Natural killer cell treated with Interleukin-12 subunit alpha and Interleukin-12 subunit beta and Interleukin-15 and Interleukin-18, amount 100 ng/mL, for 72 hours (primary cell): ENCODE measurements around the gene FAM3D. TPM values are rescaled to one million over a fixed set of nuclear protein-coding genes. Genes with fewer than 3 reads are reported as not detected.
A peak's percentile ranks its signal among the peaks of the same experiment; 100 is the strongest.

Experiments used
- ATAC-seq, 2 donors: fragments of 150-1000 bp; cut with Tn5 transposase in 1 of 2; sonication (Bioruptor Pico), chemical (Tn5 transposase) in 1 of 2; 2 replicates each; pipeline ENCODE4 v1.10.0; 2021
- DNase-seq: peaks from one replicate; pipeline ENCODE4 v3.0.0; 2022; ENCODE audit warnings: low spot score
- H3K27ac Mint-ChIP-seq, 2 donors: 1 replicate in 1 of 2; 2 replicates in 1 of 2; pipeline ENCODE4 v1.8.0; 2022; ENCODE audit warnings: mixed read lengths in 2 of 2, mild to moderate bottlenecking in 1 of 2, moderate library complexity in 1 of 2
- H3K27me3 Mint-ChIP-seq, 2 donors: 1 replicate in 1 of 2; 2 replicates in 1 of 2; pipeline ENCODE4 v1.8.0; 2022; ENCODE audit warnings: mixed read lengths in 2 of 2
- H3K36me3 Mint-ChIP-seq: one replicate; pipeline ENCODE4 v1.8.0; 2022; ENCODE audit warnings: mixed read lengths
- H3K4me1 Mint-ChIP-seq, 2 donors: 1 replicate in 1 of 2; 2 replicates in 1 of 2; pipeline ENCODE4 v1.8.0; 2022; ENCODE audit warnings: low read depth in 2 of 2, mixed read lengths in 2 of 2, mild to moderate bottlenecking in 1 of 2
- H3K4me3 Mint-ChIP-seq: one replicate; pipeline ENCODE4 v1.8.0; 2022; ENCODE audit warnings: mixed read lengths
- H3K9me3 Mint-ChIP-seq: 2 replicates; pipeline ENCODE4 v1.8.0; 2022; ENCODE audit warnings: mixed read lengths
- total RNA-seq, 2 donors: library from RNA; stranded (reverse); gene quantifications; one replicate each; pipeline ENCODE4 v1.2.3, GENCODE V29; 2022

The FAM3D gene
- total RNA-seq, 2 donors from 2014 or later: not detected

- H3K27ac Mint-ChIP-seq: no peak overlapping the region
- H3K9me3 Mint-ChIP-seq: no peaks in the 10 kb centered on the region
- H3K4me3 Mint-ChIP-seq: no peak overlapping the region
Measured at GRCh38 chr3:58604031-58604430, 62.5 kb downstream of the FAM3D start.

GRCh38 chr3:58603606-58604005 is 63.0 kb downstream of the FAM3D start:
- no peak overlapping the region for H3K4me3 Mint-ChIP-seq
- H3K27me3 Mint-ChIP-seq: peaks cover 25 to 41% of the 10 kb centered on the region in 2 donors
- no peak overlapping the region for H3K27ac Mint-ChIP-seq
- no peaks in the 10 kb centered on the region for H3K9me3 Mint-ChIP-seq
- ATAC-seq: no peak
- no peaks in the 10 kb centered on the region for H3K36me3 Mint-ChIP-seq
- no peak for DNase-seq
- peaks cover 3 to 7% of the 10 kb centered on the region in 2 donors for H3K4me1 Mint-ChIP-seq

More at GRCh38 chr3:58604031-58604430, 62.5 kb downstream of the FAM3D start:
- DNase-seq: no peak
- Mint-ChIP-seq H3K27me3 (peaks cover 25 to 41% of the 10 kb centered on the region in 2 donors), H3K36me3 (no peaks in the 10 kb centered on the region), H3K4me1 (peaks cover 3 to 7% of the 10 kb centered on the region in 2 donors)
- no peak for ATAC-seq

GRCh38 chr3:58597770-58598310 is 68.7 kb downstream of the FAM3D start:
- Mint-ChIP-seq H3K36me3 (no peaks in the 10 kb centered on the region), H3K4me1 (no peaks in the 10 kb centered on the region), H3K27ac (no peak overlapping the region), H3K9me3 (no peaks in the 10 kb centered on the region), H3K4me3 (no peak overlapping the region), H3K27me3 (peaks cover 15% of the 10 kb centered on the region in 2 donors)
- ATAC-seq (no peak), DNase-seq (no peak)

DNA sequence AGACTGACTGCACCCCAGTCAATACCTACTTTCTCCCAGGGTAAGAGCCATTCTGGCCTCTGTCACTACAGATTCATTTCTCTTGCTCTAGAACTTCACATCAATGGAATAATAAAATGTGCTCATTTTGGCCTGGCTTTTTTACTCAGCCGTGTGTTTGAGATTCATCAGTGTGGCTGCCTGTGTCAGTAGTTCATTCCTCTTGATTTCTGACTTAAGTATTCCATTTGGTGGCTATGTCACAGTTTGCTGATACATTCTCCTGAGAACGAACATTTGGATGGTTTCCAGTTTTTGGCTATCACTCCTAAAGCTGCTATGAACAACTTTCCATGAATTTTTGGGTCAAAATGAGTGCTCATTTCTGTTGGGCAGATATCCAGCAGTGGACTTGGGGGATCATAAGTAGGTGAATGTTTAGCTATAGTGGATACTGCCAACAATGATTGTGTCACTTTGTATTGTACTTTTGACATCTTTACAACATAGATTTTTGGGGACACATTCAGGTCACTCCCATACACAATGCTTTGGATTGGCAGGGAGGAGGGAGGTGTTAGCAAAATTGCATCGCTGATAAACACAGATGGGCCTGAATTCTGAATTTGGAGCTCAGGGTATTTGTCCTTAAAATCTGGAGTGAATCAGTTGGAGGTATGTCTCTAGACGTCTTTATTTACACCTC is 69.6 kb downstream of the FAM3D start:
- H3K27me3 Mint-ChIP-seq: peaks cover 11 to 12% of the 10 kb centered on the region in 2 donors
- ATAC-seq (no peak), DNase-seq (no peak)
- H3K36me3 Mint-ChIP-seq: no peaks in the 10 kb centered on the region
- H3K4me3 Mint-ChIP-seq: no peak overlapping the region
- H3K4me1 Mint-ChIP-seq: no peaks in the 10 kb centered on the region
- H3K9me3 Mint-ChIP-seq: no peaks in the 10 kb centered on the region
- no peak overlapping the region for H3K27ac Mint-ChIP-seq

DNA sequence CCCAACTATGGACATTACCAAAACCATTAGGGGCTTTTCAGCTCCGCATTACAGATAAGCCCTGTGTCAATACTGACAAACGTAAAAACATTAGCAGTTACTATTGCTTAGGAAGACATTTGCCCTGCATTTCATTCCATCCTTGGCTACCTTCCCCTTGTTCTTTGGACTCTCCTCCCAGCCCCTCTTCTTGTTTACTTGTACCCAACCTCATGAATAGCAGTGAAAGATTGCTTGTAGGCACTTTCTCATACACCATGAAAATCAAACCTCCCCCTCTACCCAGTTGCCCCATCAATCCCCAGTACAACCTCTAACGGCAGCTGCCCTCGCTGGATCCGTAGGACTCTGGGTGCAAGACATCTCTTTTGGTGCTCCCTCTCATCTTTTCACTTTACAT is 72.5 kb downstream of the FAM3D start:
- Mint-ChIP-seq H3K4me1 (no peaks in the 10 kb centered on the region), H3K4me3 (no peak overlapping the region), H3K27ac (no peak overlapping the region), H3K27me3 (peaks cover 13 to 16% of the 10 kb centered on the region in 2 donors), H3K9me3 (no peaks in the 10 kb centered on the region), H3K36me3 (no peaks in the 10 kb centered on the region)
- ATAC-seq (no peak), DNase-seq (no peak)

DNA sequence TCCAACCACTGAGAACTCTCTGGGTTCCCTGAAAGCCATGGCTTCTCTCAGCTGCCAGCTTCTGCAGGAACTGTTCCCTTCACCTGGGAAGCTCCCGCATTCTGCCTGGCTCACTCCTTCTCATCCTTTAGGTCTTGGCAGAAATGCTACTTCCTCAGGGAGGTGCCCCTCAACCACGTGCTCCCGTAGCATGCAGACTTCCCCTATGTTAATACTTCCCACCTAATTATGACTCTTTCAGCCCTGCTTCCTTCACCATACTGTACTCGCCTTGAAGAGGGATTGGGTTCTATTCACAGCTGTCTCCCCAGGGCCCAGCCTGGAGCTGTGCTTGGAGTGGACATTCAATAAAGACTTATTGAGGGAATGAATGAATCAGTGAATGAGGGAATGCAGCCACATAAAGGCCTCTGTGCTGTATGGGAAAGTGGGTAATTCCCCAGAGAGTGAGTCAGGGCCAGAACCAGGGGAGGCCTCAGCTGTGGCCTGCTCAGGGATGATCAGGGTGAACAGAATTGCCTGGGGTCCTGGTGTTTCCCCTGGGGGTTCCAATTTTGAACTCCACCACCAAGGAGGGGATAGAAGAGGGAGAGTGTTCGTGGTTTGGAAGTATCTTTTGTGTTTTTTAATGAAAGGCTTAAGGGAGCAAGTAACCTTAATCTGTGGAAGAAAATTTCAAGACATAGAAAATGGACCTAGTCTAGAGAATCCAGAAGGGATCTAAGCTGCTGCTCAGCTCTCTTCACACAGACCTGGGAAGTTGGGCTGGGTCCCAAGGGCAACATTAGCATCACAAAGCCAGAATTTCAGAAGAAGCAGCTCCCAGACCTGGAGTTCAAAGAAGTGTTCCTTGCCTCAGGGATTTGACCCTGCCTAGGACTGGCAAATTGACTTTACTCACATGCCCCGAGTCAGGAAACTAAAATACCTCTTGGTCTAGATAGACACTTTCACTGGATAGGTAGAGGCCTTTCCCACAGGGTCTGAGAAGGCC is 74.8 kb downstream of the FAM3D start:
- no peak overlapping the region for H3K27ac Mint-ChIP-seq
- H3K36me3 Mint-ChIP-seq: no peaks in the 10 kb centered on the region
- peaks cover 26 to 30% of the 10 kb centered on the region in 2 donors for H3K27me3 Mint-ChIP-seq
- no peak for DNase-seq
- H3K4me1 Mint-ChIP-seq: no peaks in the 10 kb centered on the region
- H3K4me3 Mint-ChIP-seq: no peak overlapping the region
- H3K9me3 Mint-ChIP-seq: no peaks in the 10 kb centered on the region
- ATAC-seq: no peak

GRCh38 chr3:58588030-58588614 is 78.5 kb downstream of the FAM3D start:
- H3K27ac Mint-ChIP-seq: no peak overlapping the region
- peaks cover 51 to 55% of the 10 kb centered on the region in 2 donors for H3K27me3 Mint-ChIP-seq
- H3K4me3 Mint-ChIP-seq: no peak overlapping the region
- no peaks in the 10 kb centered on the region for H3K9me3 Mint-ChIP-seq
- DNase-seq (no peak), ATAC-seq (no peak)
- peaks cover 6% of the 10 kb centered on the region for H3K36me3 Mint-ChIP-seq
- H3K4me1 Mint-ChIP-seq: peaks cover 23 to 24% of the 10 kb centered on the region in 2 donors

- no peak overlapping the region for H3K4me3 Mint-ChIP-seq
- H3K4me1 Mint-ChIP-seq: peaks cover 23 to 24% of the 10 kb centered on the region in 2 donors
- ATAC-seq (no peak), DNase-seq (no peak)
- H3K36me3 Mint-ChIP-seq: peaks cover 6% of the 10 kb centered on the region
- peaks cover 51 to 55% of the 10 kb centered on the region in 2 donors for H3K27me3 Mint-ChIP-seq
- no peak overlapping the region for H3K27ac Mint-ChIP-seq
- no peaks in the 10 kb centered on the region for H3K9me3 Mint-ChIP-seq
Measured at GRCh38 chr3:58586776-58587192, 79.8 kb downstream of the FAM3D start.

- peaks cover 51 to 52% of the 10 kb centered on the region in 2 donors for H3K27me3 Mint-ChIP-seq
- H3K36me3 Mint-ChIP-seq: peaks cover 6% of the 10 kb centered on the region
- H3K4me1 Mint-ChIP-seq: peaks cover 23 to 24% of the 10 kb centered on the region in 2 donors
- no peaks in the 10 kb centered on the region for H3K9me3 Mint-ChIP-seq
- H3K27ac Mint-ChIP-seq: no peak overlapping the region
- DNase-seq (no peak), ATAC-seq (no peak)
- H3K4me3 Mint-ChIP-seq: peak overlapping the region; percentile 97
Measured at GRCh38 chr3:58585994-58586393, 80.6 kb downstream of the FAM3D start.

DNA sequence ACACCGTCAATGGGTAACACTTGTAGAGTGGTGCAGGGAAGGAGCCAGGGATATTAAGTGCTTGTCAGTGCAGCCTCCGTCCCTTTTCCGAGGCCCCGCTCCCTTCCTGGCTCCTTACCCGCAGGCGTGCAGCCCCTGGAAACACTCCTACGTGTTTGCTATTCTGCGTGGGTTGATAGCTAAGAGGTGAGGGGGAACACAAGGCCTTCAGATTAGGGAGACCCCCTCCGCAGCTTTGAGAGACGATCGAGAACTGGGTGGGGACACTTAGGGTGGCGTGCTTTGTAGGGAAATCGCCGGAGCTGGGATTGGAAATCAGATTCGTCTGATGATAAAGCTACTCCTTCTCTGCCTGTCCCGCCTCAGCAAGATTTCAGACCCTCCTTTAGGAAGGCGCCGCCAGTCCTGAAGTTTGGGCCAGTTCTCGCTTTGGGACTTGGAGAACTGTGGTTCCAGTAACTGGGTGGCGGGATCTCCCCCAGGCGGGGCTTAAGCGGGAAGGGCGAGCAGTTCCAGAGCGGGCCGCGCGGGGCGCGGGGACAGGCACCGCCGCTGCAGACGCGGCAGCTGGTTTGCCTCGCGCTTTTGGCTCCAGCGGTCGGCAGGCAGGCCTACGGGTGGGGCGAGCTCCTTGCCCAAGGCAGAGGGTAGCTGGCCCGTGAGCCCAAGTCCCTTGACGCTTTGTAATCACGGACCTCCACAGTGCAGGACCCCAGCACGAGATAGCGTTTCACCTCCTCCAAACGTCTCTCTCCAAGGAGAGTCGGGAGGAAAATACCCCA is 81.4 kb downstream of the FAM3D start:
- peak overlapping the region; percentile 97 for H3K4me3 Mint-ChIP-seq
- peaks cover 47 to 48% of the 10 kb centered on the region in 2 donors for H3K27me3 Mint-ChIP-seq
- no peaks in the 10 kb centered on the region for H3K9me3 Mint-ChIP-seq
- ATAC-seq (peak; percentile 84 to 86), DNase-seq (peak; percentile 67)
- peaks cover 23 to 24% of the 10 kb centered on the region in 2 donors for H3K4me1 Mint-ChIP-seq
- peaks cover 6% of the 10 kb centered on the region for H3K36me3 Mint-ChIP-seq
- H3K27ac Mint-ChIP-seq: no peak overlapping the region

DNA sequence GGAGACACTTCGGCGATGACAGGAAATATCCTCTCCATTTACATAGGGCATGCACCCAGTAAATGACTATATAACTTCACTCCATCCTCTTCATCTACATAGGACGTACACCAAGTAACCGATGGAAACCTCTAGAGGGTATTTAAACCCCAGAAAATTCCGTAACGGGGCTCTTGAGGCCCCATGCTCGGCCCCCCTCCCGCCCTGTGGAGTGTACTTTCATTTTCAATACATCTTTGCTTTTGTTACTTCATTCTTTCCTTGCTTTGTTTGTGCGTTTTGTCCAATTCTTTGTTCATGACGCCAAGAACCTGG is 81.9 kb downstream of the FAM3D start:
- H3K36me3 Mint-ChIP-seq: peaks cover 6% of the 10 kb centered on the region
- peak in 1 of 2 donors; percentile 12 for ATAC-seq
- no peak overlapping the region for H3K27ac Mint-ChIP-seq
- peaks cover 23 to 24% of the 10 kb centered on the region in 2 donors for H3K4me1 Mint-ChIP-seq
- peak overlapping the region; percentile 97 for H3K4me3 Mint-ChIP-seq
- peaks cover 45 to 48% of the 10 kb centered on the region in 2 donors for H3K27me3 Mint-ChIP-seq
- H3K9me3 Mint-ChIP-seq: no peaks in the 10 kb centered on the region
- no peak for DNase-seq
